GM19025 (cell line): ENCODE results near the gene FURIN.
"Not testable (repeated sequence)": the region's sequence is repeated elsewhere in the genome, so short reads cannot be mapped to it uniquely, and the experiment has no call there.

Source experiments
- ATAC-seq: cut with Tn5 transposase; IDR thresholded peaks from one replicate; pipeline ENCODE4 v1.9.1; 2021; ENCODE audit warnings: mild to moderate bottlenecking, low read depth, moderate library complexity; ENCODE audit not compliant: unreplicated experiment

The FURIN gene

GRCh38 chr15:90869601-90870353 is 1.4 kb downstream of the FURIN start:
- no peak for ATAC-seq

- ATAC-seq = no peak
Measured at GRCh38 chr15:90870354-90871138, 2.2 kb downstream of the FURIN start.

GRCh38 chr15:90871139-90871715 is 2.8 kb downstream of the FURIN start:
- no peak for ATAC-seq

- ATAC-seq = no peak
Measured at GRCh38 chr15:90871716-90872485, 3.5 kb downstream of the FURIN start.

GRCh38 chr15:90872486-90873184 is 4.2 kb downstream of the FURIN start:
- ATAC-seq = no peak

GRCh38 chr15:90873488-90873997 is 5.2 kb downstream of the FURIN start:
- ATAC-seq = no peak

- ATAC-seq = no peak
Measured at GRCh38 chr15:90873998-90874605, 5.7 kb downstream of the FURIN start.

GRCh38 chr15:90874986-90875385 is 6.6 kb downstream of the FURIN start:
- not testable (repeated sequence) for ATAC-seq

DNA sequence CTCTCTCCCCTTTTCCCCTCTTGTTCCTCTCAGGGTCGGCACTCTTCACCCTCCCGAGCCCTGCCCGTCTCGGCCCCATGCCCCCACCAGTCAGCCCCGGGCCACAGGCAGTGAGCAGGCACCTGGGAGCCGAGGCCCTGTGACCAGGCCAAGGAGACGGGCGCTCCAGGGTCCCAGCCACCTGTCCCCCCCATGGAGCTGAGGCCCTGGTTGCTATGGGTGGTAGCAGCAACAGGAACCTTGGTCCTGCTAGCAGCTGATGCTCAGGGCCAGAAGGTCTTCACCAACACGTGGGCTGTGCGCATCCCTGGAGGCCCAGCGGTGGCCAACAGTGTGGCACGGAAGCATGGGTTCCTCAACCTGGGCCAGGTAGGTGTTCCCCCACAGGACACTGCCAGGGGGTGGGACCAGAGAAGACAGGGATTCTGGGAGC is 7.2 kb downstream of the FURIN start:
- ATAC-seq = no peak

- ATAC-seq = no peak
Measured at GRCh38 chr15:90876046-90876445, 7.7 kb downstream of the FURIN start.

DNA sequence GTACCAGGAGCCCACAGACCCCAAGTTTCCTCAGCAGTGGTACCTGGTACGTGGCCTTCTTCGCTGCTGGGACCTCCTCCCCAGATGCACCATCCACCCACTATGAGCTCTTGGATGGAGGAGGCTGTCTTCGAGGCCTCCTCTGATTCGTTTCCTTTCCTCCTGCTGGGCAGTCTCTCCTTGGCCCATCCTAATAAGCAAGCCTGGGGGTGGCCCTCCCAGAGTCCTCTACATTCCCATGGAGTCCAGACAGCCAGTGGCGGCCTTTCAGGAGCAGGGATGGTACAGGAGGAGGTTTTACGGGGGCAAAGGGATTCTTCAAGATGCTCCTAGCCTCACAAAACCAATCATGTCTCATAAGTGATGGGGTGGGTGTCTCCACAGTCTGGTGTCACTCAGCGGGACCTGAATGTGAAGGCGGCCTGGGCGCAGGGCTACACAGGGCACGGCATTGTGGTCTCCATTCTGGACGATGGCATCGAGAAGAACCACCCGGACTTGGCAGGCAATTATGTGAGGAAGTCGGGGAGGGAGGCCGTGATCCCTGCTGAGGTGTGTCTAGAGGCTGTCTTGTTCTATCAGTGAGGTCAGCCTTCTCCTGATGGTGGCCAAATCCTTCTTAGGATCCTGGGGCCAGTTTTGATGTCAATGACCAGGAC is 8.3 kb downstream of the FURIN start:
- no peak for ATAC-seq

- ATAC-seq = no peak
Measured at GRCh38 chr15:90877315-90877714, 8.9 kb downstream of the FURIN start.

GRCh38 chr15:90877996-90878395 is 9.6 kb downstream of the FURIN start:
- ATAC-seq = no peak

- no peak for ATAC-seq
Measured at GRCh38 chr15:90878660-90879059, 10.3 kb downstream of the FURIN start.

- no peak for ATAC-seq
Measured at GRCh38 chr15:90879730-90880366, 11.5 kb downstream of the FURIN start.

DNA sequence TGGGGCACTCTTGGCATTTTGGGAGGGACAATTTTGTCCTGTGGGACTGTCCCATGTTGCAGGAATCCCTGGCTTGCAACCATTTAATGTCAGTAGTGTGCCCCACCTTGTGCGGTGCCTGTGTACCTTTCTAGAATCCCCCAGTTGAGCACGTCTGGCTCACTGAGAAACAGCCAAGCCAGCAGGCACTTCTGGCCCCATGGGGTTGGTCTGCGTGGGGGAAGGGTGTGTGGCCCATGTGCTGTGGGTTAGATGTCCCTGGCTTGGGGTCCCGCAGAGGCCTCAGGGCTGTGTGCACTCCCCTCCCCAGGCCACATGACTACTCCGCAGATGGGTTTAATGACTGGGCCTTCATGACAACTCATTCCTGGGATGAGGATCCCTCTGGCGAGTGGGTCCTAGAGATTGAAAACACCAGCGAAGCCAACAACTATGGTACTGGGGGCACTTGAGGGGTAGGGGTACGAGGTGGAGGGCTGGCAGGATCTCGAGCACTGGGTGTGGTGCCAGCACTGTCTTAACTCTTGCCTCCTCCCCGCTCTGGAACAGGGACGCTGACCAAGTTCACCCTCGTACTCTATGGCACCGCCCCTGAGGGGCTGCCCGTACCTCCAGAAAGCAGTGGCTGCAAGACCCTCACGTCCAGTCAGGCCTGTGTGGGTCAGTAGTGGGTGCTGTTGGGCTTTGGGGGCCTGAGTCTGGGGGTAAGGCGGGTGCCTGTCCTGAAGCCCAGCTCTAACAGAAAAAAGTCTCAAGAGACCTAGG is 12.2 kb downstream of the FURIN start:
- ATAC-seq = no peak

- no peak for ATAC-seq
Measured at GRCh38 chr15:90881181-90881977, 13.0 kb downstream of the FURIN start.
